Fibroblast of lung (primary cell): ENCODE data around the gene TLNRD1.

Source experiments
- EZH2 ChIP-seq: IDR thresholded peaks from 2 replicates; pipeline ENCODE4 v1.5.1; 2012; ENCODE audit warnings: low read length, control low read depth, mild to moderate bottlenecking; ENCODE audit errors: missing control alignments
- TF ChIP-seq, protein P1 (sequence below), 2 donors: IDR thresholded peaks in 1 of 2; conservative IDR thresholded peaks in 1 of 2; 1 replicate in 1 of 2; 2 replicates in 1 of 2; pipeline ENCODE4 v1.5.1; 2011 to 2012; ENCODE audit warnings: low read length in 2 of 2, control low read depth in 1 of 2, inconsistent platforms in 1 of 2, low read depth in 1 of 2, mild to moderate bottlenecking in 1 of 2

DNA sequence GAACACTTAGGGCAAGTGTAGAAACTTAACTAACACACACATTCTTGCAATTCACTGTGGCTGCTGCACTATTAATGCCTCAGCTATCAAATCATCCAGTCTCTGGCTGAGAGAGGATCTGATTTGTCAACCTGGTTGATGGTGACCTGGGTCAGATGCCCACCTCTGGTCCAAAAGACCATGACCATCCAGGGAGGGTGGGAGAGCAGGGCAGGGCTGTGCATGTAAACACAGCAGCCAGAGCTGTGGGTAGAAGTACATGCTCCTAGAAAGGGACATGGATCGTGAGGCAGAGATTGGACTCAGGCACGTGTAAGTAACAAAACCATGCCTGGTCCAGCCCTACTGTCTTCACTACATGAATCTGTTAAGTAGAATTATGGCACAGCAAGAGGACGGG, 28.4 kb upstream of the TLNRD1 start:
- TF ChIP-seq, protein P1, sequence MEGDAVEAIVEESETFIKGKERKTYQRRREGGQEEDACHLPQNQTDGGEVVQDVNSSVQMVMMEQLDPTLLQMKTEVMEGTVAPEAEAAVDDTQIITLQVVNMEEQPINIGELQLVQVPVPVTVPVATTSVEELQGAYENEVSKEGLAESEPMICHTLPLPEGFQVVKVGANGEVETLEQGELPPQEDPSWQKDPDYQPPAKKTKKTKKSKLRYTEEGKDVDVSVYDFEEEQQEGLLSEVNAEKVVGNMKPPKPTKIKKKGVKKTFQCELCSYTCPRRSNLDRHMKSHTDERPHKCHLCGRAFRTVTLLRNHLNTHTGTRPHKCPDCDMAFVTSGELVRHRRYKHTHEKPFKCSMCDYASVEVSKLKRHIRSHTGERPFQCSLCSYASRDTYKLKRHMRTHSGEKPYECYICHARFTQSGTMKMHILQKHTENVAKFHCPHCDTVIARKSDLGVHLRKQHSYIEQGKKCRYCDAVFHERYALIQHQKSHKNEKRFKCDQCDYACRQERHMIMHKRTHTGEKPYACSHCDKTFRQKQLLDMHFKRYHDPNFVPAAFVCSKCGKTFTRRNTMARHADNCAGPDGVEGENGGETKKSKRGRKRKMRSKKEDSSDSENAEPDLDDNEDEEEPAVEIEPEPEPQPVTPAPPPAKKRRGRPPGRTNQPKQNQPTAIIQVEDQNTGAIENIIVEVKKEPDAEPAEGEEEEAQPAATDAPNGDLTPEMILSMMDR (conservative IDR thresholded peaks at IDR 0.05 in 1 of 2, IDR thresholded peaks at IDR 0.05 in 1 of 2; ENCODE audit: low read depth in 1 of 2, low read length in 2 of 2): no peak
- no peak for TF ChIP-seq EZH2
